NCI-H345 (cell line): ENCODE data around the gene ABCF1.

Experiments
- DNase-seq: peaks from one replicate; lab custom pipeline; 2025; lab: John Stamatoyannopoulos, UW

The ABCF1 gene

DNA sequence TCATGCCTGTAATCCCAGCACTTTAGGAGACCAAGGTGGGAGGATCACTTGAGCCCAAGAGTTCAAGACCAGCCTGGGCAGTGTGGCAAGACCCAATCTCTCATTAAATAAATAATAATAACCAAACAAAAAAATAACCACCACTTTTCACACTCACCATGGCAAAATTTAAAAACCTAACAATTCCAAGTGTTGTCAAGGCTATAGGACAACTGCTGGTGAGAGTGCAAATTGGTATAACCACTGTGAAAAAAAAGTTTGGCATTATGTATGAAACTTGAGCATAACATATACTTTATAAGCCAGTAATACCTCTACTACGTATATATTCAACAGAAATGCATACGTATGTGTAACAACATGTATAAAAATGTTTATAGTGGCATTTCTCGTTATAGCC, 10.3 kb upstream of the ABCF1 start:
- DNase-seq, result no peak

DNA sequence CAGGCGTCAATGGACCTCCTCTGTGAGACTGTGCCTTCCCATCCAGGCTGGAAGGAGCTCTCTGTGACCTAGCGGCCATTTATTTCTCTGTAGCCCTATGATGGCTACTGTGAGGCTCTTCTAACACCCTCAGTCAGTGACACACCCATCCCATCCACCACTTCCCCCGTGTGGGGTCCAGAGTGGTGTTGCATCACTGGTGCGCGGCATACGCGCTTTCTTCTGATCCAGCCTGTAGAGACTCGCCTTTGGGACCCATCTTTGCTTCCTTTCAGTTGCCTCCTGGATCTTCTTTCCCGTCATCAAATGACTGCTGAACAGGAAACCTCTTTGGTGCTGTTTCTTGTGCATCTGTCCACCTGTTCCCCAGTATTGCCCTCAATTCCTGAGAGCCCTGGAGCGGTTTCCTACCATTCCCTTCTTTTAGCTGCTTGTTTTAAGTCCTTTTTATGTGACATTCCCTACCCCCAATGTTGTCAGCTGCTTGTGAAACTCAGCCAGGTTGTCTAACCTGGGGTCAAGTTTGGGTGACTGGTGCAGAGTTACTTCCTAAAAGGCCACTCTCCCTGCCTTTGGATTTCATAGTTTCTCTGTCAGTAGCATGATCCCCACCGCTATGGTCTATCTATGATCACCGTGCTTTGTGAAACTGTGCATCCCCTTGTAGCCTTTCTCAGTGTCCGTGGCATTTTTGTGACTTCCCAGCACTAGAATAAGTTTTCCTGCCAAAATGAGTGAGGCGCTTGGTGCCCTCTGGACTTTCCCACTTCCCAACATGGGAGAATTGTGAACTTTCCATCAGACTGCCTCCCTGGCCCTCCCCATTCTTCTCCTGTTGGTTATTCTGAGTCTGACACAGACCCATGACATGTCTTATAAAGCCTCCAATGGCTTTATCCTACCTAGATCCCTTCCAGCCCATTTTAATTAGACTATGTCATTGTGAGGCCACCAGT, 8.5 kb upstream of the ABCF1 start:
- DNase-seq, result no peak

DNA sequence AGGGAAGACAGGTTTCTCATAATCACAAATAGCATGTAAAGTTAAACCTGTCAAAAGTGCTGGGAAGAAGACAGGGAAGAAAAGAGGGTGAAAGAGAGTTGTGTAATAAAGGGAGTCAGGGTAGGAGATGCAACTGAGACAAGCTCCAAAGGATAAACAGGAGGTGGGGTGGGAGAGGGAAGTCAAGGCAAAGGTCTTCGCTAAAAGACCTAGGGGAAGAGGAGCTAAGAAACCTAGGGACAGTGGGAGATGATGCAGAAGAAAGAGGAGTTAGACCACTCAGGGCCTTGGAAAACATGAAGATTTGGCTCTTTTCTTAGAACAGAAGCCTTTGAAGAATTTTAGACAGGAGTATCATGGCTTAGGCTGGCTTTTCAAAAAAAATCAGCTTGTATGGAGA, 7.1 kb upstream of the ABCF1 start:
- no peak for DNase-seq

DNA sequence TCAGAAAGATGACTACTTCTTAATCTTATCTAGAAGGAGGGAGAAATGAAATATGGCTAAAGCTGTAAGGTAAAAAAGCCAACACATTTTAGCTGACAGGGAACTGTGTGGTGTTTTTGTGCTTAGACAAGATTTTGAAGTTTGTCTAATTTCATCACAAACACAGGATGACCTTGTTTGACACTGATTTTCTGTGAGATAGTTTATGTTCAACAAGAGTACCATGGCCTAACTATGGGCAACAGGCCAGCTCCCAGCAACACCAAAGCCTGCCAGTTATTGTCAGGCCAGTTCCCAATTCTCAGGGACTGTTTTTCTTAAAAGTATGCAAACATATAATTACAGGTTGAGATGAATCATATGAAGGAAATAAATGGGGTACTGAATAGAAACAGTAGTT, 5.5 kb upstream of the ABCF1 start:
- DNase-seq, result no peak

DNA sequence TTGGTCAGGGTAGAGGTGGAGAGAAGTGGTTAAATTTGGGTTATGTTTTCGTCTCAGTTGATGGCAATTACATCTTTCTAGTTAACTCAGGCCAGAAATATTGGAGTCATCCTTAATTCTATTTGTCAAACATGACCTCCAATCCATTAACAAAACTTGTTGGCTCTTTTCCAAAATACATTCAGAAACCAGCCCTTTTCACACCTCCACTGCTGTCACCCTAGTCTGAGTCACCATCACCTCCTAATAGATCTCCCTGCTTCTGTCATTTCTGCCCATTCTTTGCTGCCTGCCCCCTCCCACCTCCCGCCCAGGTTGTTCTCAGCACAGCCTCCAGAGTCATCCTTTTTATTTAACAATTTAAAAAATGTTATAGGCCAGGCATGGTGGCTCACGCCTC, 3.0 kb upstream of the ABCF1 start:
- no peak for DNase-seq

DNA sequence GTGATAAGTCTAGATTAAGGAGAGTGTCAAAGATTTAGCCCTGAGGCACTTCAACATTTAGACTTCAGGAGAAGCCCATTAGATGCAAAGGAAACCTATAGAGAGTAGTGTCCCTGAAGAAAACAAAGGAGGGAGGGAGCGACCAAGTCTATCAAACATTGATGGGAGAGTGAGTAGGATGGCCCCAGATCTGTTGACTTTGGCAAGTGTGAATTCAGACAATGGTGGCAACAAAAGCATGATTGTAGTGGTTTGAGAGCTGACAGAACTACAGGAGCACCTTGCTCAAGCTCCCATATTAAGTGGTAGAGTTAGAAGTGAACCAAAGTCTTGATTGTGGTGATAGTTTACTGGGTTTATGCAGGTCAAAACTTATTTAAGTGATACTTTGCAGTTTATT, 979 bp upstream of the ABCF1 start:
- DNase-seq, result no peak

DNA sequence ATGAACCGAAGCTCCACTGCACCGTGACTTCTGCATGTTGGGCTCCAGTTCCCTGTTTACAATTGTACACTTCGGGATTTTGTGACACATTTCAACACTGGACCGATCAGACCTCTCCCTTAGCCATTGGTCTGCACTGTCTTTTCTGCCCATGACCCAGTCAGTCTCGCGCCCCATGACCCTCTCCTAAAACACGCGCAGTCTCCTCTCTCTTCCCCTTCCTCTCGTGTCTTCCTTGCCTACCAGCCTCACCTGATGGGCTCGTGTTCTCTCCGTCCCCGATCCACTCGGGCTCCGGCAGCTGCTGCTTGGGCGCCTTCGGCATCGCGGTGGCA, 535 bp upstream of the ABCF1 start:
- no peak for DNase-seq

DNA sequence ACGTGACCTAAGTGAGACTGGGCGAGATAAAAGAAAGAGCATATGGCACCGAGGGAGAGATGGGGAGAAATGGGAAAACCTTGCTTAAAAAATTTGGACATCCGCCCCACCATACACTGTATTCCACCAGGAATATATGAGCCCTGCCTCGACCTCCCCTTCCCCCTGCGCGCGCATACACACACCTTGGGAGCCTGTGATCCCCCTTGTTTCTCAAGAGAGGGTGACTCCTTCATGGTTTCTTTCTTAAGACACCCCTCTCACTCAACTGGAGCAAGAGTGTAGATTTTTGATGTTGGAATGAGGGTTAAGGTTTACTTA, 480 bp downstream of the ABCF1 start:
- DNase-seq, result no peak

DNA sequence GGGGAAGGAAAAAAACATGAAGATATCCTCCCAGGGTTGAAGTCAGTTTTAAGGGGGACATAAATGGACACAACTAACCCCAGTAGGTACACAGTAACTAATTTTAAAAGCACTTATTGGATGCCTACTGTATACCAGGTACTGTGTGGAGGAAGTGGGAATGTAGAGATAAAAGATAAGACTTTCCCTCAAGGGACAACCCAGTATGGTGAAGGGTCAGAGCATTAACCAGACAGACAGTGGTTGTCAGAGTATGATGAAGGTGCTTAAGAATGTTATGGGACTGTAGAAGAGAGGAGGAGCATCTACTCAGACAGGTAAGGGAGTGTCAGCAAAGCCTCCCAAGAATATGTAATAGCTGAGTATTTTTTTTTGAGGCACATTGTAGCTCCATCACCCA, 906 bp downstream of the ABCF1 start:
- no peak for DNase-seq

DNA sequence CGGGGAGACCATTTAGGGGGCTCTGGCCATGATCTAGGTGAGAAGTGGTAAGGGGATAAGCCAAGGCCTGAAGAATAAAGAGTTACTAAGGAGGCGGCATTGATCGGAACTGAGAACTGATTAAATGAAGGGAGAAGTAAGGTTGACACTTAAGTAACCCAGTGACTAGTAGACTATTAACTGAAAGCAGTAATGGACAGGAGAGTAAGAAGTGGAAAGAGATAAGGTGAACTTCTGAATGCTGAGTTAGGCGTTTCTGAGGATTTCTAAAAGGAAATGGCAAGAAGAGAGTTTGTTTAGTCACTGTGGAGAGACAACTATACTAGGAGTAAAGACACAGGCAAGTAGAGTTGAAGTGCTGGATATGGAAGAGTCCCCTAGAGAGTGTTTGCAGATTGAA, 1.9 kb downstream of the ABCF1 start:
- DNase-seq, result no peak

DNA sequence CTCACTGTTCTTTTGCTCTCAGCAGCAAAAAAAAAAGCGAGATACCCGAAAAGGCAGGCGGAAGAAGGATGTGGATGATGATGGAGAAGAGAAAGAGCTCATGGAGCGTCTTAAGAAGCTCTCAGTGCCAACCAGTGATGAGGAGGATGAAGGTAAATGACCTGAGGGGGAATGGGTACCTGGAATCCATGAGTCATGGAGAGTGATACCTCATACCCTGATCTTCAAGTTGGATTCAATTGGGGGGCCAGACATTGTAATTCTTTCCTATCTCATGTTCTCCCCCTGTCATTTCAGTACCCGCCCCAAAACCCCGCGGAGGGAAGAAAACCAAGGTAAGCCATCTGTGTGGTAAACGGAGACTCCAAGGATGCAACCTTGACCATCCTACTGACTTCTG, 6.8 kb downstream of the ABCF1 start:
- DNase-seq, result no peak

DNA sequence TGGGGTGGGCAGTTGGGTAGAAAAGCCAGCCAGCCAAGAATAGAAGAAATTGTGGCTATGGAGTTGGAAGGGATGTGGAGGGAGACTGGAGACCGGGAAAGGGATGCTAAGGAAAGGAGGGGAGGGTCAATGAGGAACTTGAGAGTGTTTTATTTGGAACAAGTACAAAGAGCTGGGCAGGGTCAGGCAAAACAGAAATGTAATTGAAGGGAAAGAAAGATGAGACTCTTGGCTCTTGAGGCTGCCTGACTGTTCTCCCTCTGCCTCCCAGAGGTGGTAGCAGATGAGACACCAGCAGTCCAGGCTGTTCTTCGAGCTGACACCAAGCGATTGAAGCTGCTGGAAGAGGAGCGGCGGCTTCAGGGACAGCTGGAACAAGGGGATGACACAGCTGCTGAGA, 12.7 kb downstream of the ABCF1 start:
- DNase-seq, result no peak

DNA sequence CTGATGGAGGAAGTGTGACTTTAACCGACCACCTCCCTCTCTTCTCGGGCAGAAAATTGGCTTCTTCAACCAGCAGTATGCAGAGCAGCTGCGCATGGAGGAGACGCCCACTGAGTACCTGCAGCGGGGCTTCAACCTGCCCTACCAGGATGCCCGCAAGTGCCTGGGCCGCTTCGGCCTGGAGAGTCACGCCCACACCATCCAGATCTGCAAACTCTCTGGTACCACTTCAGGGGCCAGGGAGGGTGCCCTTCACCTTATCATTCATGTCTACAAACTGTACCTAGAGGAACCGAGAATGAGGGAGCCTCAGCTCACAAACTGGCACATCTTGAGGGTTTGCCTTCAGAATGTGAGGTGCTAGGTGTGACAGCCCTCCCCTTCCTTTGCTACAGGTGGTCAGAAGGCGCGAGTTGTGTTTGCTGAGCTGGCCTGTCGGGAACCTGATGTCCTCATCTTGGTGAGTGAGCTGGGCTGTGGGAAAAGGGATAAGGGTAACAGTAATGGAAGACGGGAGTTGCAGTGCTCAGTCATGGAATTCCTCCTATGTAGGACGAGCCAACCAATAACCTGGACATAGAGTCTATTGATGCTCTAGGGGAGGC, 18.6 kb downstream of the ABCF1 start:
- DNase-seq, result no peak

DNA sequence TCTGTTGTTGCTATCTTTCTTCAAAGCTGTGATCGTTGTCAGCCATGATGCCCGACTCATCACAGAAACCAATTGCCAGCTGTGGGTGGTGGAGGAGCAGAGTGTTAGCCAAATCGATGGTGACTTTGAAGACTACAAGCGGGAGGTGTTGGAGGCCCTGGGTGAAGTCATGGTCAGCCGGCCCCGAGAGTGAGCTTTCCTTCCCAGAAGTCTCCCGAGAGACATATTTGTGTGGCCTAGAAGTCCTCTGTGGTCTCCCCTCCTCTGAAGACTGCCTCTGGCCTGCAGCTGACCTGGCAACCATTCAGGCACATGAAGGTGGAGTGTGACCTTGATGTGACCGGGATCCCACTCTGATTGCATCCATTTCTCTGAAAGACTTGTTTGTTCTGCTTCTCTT, 19.3 kb downstream of the ABCF1 start:
- DNase-seq, result no peak

DNA sequence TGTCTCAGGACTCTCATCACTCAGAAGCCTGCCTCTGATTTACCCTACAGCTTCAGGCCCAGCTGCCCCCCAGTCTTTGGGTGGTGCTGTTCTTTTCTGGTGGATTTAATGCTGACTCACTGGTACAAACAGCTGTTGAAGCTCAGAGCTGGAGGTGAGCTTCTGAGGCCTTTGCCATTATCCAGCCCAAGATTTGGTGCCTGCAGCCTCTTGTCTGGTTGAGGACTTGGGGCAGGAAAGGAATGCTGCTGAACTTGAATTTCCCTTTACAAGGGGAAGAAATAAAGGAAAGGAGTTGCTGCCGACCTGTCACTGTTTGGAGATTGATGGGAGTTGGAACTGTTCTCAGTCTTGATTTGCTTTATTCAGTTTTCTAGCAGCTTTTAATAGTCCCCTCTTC, 19.8 kb downstream of the ABCF1 start:
- DNase-seq, result no peak

DNA sequence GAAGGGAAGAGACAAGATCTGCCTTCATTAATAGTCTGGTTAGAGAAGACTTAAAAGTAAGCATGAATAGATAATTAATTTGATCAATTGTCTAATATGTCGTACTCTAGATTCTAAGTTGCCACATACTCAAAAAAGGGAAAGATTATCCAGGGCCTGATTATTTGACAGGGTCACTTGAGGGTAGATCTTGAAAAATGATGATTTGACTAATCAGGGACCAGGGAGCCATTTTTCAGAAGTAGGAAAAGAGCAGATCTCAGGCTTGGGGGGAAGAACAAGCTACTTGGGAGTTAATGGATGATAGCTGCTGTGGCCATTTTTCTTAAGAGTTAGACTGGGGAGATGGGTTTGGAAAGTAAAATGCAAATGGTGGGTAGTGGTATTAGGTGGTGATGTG, 21.0 kb downstream of the ABCF1 start:
- DNase-seq, result no peak

DNA sequence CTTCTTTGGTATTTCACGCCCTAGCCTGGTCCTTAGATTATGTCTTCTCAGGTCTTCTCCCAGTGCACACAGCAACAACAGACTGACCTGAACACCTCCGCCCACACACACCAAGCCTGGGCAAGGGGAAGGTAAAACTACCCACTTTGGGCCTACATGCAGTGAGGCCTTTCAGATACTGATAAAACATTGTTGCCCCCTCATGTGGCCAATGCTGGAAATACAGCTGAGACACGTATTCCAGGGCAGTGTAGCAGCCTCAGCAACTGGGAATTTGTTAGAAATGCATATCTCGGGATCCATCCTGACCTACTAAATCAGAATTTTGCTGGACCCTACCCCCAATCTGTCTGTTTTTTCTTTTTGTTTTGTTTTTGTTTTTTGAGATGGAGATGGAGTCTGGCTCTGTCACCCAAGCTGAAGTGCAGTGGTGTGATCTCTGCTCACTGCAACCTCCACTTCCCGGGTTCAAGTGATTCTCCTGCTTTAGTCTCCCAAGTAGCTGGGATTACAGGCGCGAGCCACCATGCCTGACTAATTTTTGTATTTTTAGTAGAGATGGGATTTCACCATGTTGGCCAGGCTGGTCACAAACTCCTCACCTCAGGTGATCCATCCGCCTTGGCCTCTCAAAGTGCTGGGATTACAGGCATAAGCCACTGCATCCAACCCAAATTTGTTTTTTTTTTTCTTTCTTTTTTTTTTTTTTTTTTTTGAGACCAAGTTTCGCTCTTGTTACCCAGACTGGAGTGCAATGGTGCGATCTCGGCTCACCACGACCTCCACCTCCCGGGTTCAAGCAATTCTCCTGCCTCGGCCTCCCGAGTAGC, 26.3 kb downstream of the ABCF1 start:
- peak; percentile 63 for DNase-seq

DNA sequence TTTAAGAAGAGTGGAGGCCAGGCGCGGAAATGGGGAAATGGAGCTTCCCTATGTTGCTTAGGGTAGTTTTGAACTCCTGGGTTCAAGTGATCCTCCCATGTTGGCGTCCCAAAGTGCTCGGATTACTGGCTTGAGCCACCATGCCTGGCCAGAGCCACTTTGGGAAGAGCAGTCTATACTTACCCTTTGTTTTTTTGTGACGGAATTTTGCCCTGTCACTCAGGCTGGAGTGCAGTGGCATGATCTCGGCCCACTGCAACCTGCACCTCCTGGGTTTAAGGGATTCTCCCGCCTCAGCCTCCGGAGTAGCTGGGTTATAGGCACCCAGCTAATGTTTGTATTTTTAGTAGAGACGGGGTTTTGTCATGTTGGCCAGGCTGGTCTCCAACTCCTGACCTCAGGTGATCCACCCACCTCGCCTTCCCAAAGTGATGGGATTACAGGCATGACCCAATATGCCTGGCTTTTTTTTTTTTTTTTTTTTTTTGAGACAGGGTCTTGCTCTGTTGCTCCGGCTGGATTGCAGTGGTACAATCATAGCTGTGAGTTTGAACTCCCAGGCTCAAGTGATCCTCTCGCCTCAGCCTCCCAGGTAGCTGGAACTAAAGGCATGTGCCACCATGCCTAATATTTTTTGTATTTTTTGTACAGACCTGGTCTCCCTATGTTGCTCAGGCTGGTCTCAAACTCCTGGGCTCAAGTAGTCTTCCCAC, 27.8 kb downstream of the ABCF1 start:
- DNase-seq, result no peak

DNA sequence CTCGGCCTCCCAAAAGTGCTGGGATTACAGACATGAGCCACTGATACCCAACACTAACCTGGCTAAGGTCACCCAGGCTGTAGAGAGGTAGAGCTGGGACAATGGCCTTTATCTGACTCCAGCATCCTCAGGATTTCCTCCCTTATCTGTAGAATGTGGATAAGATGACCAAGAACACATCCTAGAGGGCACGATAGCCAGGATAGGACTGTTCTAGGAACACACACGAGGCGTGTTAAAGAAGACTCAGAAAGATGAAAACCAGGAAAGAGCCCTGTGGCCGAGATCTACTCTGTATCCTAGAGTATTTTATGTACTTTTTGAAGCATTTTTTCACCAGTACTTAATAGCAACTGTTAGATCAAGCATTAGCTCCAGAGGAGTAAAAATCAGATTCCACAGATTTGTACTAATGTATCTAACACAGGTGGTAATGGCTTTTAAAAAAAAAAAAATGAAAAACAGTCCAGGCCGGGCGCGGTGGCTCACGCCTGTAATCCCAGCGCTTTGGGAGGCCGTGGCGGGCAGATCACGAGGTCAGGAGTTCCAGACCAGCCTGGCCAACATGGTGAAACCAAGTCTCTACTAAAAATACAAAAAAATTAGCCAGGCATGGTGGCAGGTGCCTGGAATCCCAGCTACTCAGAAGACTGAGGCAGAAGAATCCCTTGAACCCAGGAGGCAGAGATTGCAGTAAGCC, 28.5 kb downstream of the ABCF1 start:
- DNase-seq, result no peak

DNA sequence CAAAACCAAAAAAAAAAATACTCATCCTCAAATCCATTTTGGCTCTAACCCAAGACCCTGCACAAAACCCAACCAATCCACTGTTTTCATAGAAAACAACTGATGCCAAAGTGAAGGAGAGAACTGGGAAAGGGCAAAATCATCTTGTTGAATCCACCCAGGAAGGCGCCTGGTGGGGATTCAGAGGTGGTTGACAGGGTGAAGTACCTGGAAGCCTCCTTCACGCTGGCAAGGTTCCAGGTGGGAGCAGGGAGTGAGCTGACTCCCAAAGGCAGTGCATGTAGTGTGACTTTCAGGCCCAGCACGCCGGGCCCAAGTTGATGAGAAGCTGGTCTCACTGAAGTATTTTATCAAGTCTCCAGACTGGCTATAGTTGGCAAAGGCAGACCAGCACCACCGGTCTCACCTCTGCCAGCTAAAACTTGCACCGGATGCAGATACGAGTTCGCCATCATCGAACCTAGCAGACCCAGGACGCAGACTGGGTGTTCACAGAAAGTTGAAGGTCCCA, 29.3 kb downstream of the ABCF1 start:
- peak; percentile 30 for DNase-seq

DNA sequence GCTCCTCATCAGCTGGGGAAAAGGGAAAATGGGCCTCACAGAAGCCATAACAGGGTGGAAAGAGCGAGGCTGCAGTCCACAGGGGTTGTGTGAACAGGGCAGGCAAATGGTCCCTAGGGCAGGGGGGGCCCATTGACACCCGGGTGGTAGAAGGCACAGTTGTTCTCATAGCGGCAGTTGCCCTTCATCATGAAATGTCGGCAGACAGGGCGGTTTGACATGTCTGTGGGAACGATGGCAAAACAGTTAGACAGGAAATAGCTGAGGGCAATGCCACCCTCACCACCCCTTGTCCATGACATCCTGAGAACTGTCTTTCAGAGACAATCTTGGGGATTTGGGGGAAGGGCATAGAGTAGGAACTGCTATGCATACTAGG, 30.2 kb downstream of the ABCF1 start:
- no peak for DNase-seq
